Measurements from ENCODE around the gene NUP93. TPM values are rescaled to one million over a fixed set of nuclear protein-coding genes. Genes with fewer than 3 reads are reported as not detected.

The NUP93 gene
- total and polyA plus RNA-seq, 2 experiments from 2014 or later: 139 to 187 TPM

GRCh38 chr16:56858374-56858773 lies 128.4 kb downstream of the NUP93 start (continued):
- TF ChIP-seq CREB1 (CRISPR knock-in tag; IDR thresholded peaks at IDR 0.05; ENCODE audit: low read depth) (no peak), JUNB (IDR thresholded peaks at IDR 0.05; ENCODE audit: unreplicated experiment) (no peak), ETS1 (IDR thresholded peaks at IDR 0.05) (no peak)

- no peaks in the 10 kb centered on the region for H3K36me3 ChIP-seq (ENCODE audit: insufficient read depth)
- no peaks in the 10 kb centered on the region for H3K9me2 ChIP-seq (ENCODE audit: insufficient read depth)
- H4K20me1 ChIP-seq (replicated peaks; ENCODE audit: insufficient read depth): no peaks in the 10 kb centered on the region
- Mint-ChIP-seq H3K4me1 (peaks cover 6% of the 10 kb centered on the region; the same call in 2 of the 3 replicates), H3K27ac (no peak overlapping the region), H3K27me3 (ENCODE audit: insufficient read depth, low read depth, poor library complexity) (peaks cover 8% of the 10 kb centered on the region), H3K36me3 (ENCODE audit: low read depth) (no peaks in the 10 kb centered on the region), H3K9me3 (no peaks in the 10 kb centered on the region), H3K4me3 (no peak overlapping the region)
- H3K4me1 ChIP-seq (ENCODE audit: insufficient read depth): no peaks in the 10 kb centered on the region
- ATAC-seq: no peak
- TF ChIP-seq ZNF331 (CRISPR knock-in tag; IDR thresholded peaks at IDR 0.05; ENCODE audit: low read depth) (no peak), EZH2 (IDR thresholded peaks at IDR 0.05; ENCODE audit: low read depth, unreplicated experiment) (no peak)
- H3K79me2 ChIP-seq (replicated peaks; ENCODE audit: insufficient read depth): no peaks in the 10 kb centered on the region
- H2AFZ ChIP-seq: no peak overlapping the region
- H3K27ac ChIP-seq (ENCODE audit: low read depth): no peak overlapping the region
- H3K4me3 ChIP-seq: no peak overlapping the region
- no peak for DNase-seq (ENCODE audit: low spot score)
- H3K27me3 ChIP-seq (ENCODE audit: insufficient read depth): no peaks in the 10 kb centered on the region
- H3F3A ChIP-seq (replicated peaks; ENCODE audit: low read depth): no peaks in the 10 kb centered on the region
- H3K4me2 ChIP-seq: no peak overlapping the region
Measured at GRCh38 chr16:56859636-56860035, 129.7 kb downstream of the NUP93 start.

GRCh38 chr16:56860226-56861020 lies 130.5 kb downstream of the NUP93 start:
- Histone ChIP-seq H3K79me2 (replicated peaks; ENCODE audit: insufficient read depth) (no peaks in the 10 kb centered on the region), H3K4me3 (no peak overlapping the region), H3K9me2 (ENCODE audit: insufficient read depth) (no peaks in the 10 kb centered on the region), H4K20me1 (replicated peaks; ENCODE audit: insufficient read depth) (no peaks in the 10 kb centered on the region), H3K4me2 (no peak overlapping the region), H3K27me3 (ENCODE audit: insufficient read depth) (no peaks in the 10 kb centered on the region), H3K36me3 (ENCODE audit: insufficient read depth) (no peaks in the 10 kb centered on the region), H2AFZ (no peak overlapping the region), H3F3A (replicated peaks; ENCODE audit: low read depth) (no peaks in the 10 kb centered on the region), H3K4me1 (ENCODE audit: insufficient read depth) (no peaks in the 10 kb centered on the region), H3K27ac (ENCODE audit: low read depth) (no peak overlapping the region)
- ATAC-seq (no peak), DNase-seq (ENCODE audit: low spot score) (no peak)
- H3K27ac Mint-ChIP-seq: no peak overlapping the region
- no peaks in the 10 kb centered on the region for H3K36me3 Mint-ChIP-seq (ENCODE audit: low read depth)
- peaks cover 8% of the 10 kb centered on the region for H3K27me3 Mint-ChIP-seq (ENCODE audit: insufficient read depth, low read depth, poor library complexity)
- H3K4me3 Mint-ChIP-seq: no peak overlapping the region
- no peaks in the 10 kb centered on the region for H3K9me3 Mint-ChIP-seq
- H3K4me1 Mint-ChIP-seq: peaks cover 6% of the 10 kb centered on the region; the same call in 2 of the 3 replicates
- no peak for TF ChIP-seq POLR2AphosphoS5 (IDR thresholded peaks at IDR 0.05; ENCODE audit: low read depth)
- TF ChIP-seq NANOG (IDR thresholded peaks at IDR 0.05; ENCODE audit: borderline replicate concordance): no peak
- no peak for TF ChIP-seq ZNF331 (CRISPR knock-in tag; IDR thresholded peaks at IDR 0.05; ENCODE audit: low read depth)
- TF ChIP-seq EZH2 (IDR thresholded peaks at IDR 0.05; ENCODE audit: low read depth, unreplicated experiment): no peak
- no peak for TF ChIP-seq REST (IDR thresholded peaks at IDR 0.05; ENCODE audit: unreplicated experiment)
- TF ChIP-seq ZNF114 (CRISPR knock-in tag; IDR thresholded peaks at IDR 0.05): no peak
- TF ChIP-seq CTCF (conservative IDR thresholded peaks at IDR 0.05; ENCODE audit: low read depth in 2 of 2): no peak
- no peak for TF ChIP-seq ETS1 (IDR thresholded peaks at IDR 0.05)
- TF ChIP-seq JUNB (IDR thresholded peaks at IDR 0.05; ENCODE audit: unreplicated experiment): no peak
- TF ChIP-seq STAT1 (IDR thresholded peaks at IDR 0.05; ENCODE audit: unreplicated experiment): no peak

Measured in GM23338 (cell line).